ENCODE measurements around the gene MSANTD2.
A peak's percentile ranks its signal among the peaks of the same experiment; 100 is the strongest.

MSANTD2 gene

GRCh38 chr11:124738713-124739478 is 61.3 kb downstream of the MSANTD2 start:
- peak overlapping the region; percentile 78 to 88 (median 85) for H3K4me3 Mint-ChIP-seq
- peaks cover 11% of the 10 kb centered on the region for H3K4me1 Mint-ChIP-seq
- peak overlapping the region; percentile 19 to 33 (median 19) for H3K27ac Mint-ChIP-seq
- no peaks in the 10 kb centered on the region for H3K9me3 Mint-ChIP-seq
- no peaks in the 10 kb centered on the region for H3K36me3 Mint-ChIP-seq (ENCODE audit: low read depth)
- TF ChIP-seq CTCF (IDR thresholded peaks at IDR 0.05; ENCODE audit: unreplicated experiment in 3 of 3): no peak
- H3K27me3 Mint-ChIP-seq (ENCODE audit: low read depth): peaks cover 98% of the 10 kb centered on the region

DNA sequence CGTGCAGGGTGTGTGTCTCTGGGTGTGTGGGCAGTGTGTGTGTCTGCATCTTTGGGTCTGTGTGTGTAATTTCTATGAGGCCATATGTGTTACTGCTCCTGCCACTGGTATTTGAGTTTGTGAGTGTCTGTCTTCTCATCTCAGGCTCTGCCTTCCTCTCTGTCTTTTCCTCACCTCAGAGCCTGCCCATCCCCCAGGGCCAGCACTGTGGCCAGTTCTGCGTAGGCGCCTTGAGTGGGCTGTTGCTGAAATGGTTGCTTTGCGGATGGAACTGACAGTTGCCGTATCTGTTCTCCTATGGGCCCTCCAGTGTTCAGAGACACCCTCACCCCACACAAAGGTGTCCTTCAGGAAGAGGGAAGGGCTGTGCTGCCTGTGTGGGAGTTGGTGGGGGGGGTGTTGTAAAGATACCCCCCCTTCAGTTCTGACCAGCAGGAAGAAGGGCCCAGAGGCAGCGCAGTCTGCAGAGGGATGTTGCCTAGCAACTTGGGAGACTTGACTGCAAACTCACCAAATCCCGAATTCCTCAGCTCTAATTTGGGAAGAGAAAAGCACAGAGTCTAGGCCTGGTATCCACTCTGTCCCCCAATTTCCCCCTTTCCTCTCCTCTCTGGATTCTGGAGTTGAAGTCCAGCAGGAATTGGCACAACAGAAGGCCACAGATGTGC is 62.4 kb downstream of the MSANTD2 start:
- no peaks in the 10 kb centered on the region for H3K36me3 Mint-ChIP-seq (ENCODE audit: low read depth)
- H3K27ac Mint-ChIP-seq: no peak overlapping the region
- peaks cover 11% of the 10 kb centered on the region for H3K4me1 Mint-ChIP-seq
- no peaks in the 10 kb centered on the region for H3K9me3 Mint-ChIP-seq
- peaks cover 87% of the 10 kb centered on the region for H3K27me3 Mint-ChIP-seq (ENCODE audit: low read depth)
- H3K4me3 Mint-ChIP-seq: peak overlapping the region in 2 of 3 experiments; percentile 13 to 36
- no peak for TF ChIP-seq CTCF (IDR thresholded peaks at IDR 0.05; ENCODE audit: unreplicated experiment in 3 of 3)

- Mint-ChIP-seq H3K27ac (no peak overlapping the region), H3K4me3 (no peak overlapping the region), H3K9me3 (no peaks in the 10 kb centered on the region), H3K27me3 (ENCODE audit: low read depth) (peaks cover 81% of the 10 kb centered on the region), H3K36me3 (ENCODE audit: low read depth) (no peaks in the 10 kb centered on the region), H3K4me1 (peaks cover 11% of the 10 kb centered on the region)
- TF ChIP-seq CTCF (IDR thresholded peaks at IDR 0.05; ENCODE audit: unreplicated experiment in 3 of 3): no peak
Measured at GRCh38 chr11:124736736-124737135, 63.5 kb downstream of the MSANTD2 start.

DNA sequence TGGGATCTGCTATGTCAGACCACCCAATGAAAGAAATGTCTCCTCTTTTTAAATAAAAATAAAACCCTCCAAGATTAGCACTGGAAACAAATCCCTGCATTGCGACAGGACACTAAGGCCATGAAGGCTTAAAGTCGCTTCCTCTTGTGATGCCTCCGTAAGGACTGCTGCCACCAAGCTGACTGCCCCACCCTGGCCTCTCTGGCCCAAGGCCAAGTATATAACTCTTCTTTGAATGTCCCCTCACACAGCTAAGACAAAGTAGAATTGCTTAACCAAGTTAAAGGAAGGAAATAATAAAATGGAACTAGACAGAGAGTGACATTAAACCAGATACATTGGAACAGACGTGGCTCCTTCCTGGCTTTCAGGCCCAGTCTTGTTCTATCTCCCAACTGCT is 68.0 kb downstream of the MSANTD2 start:
- Mint-ChIP-seq H3K27me3 (ENCODE audit: low read depth) (peaks cover 46% of the 10 kb centered on the region), H3K4me1 (no peaks in the 10 kb centered on the region), H3K36me3 (ENCODE audit: low read depth) (no peaks in the 10 kb centered on the region), H3K27ac (no peak overlapping the region), H3K4me3 (no peak overlapping the region), H3K9me3 (no peaks in the 10 kb centered on the region)
- no peak for TF ChIP-seq CTCF (IDR thresholded peaks at IDR 0.05; ENCODE audit: unreplicated experiment in 3 of 3)

GRCh38 chr11:124729571-124729970 is 70.6 kb downstream of the MSANTD2 start:
- TF ChIP-seq CTCF (IDR thresholded peaks at IDR 0.05; ENCODE audit: unreplicated experiment in 3 of 3): no peak
- Mint-ChIP-seq H3K4me1 (peaks cover 17% of the 10 kb centered on the region), H3K36me3 (ENCODE audit: low read depth) (no peaks in the 10 kb centered on the region), H3K4me3 (no peak overlapping the region), H3K27me3 (ENCODE audit: low read depth) (peaks cover 36% of the 10 kb centered on the region), H3K27ac (no peak overlapping the region), H3K9me3 (no peaks in the 10 kb centered on the region)
